Measurements from ENCODE around the gene PTPRD.
"Not testable (repeated sequence)": the region's sequence is repeated elsewhere in the genome, so short reads cannot be mapped to it uniquely, and the experiment has no call there.

The PTPRD gene

DNA sequence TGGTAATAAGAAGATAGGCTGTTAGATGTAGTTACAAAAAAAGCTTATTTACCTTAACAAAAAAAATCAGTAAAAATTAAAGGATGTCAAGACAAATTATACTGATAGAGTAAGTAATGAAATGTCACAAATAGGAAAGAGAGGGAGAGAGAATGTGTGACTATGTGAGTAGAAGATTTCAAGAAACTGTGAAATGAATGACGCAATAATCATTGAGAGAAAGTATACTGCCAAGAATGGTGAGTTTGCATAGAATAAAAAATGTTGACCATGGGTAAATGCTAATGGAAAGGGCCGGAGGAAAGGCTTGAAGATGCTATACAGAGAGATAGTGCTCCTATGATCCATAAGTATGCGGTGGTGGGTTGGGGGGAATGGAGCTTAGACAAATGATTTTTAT, 100.7 kb downstream of the PTPRD start:
- no peak for DNase-seq (ENCODE audit: low read depth, low spot score)
- H3K27ac ChIP-seq, result no peak overlapping the region

DNA sequence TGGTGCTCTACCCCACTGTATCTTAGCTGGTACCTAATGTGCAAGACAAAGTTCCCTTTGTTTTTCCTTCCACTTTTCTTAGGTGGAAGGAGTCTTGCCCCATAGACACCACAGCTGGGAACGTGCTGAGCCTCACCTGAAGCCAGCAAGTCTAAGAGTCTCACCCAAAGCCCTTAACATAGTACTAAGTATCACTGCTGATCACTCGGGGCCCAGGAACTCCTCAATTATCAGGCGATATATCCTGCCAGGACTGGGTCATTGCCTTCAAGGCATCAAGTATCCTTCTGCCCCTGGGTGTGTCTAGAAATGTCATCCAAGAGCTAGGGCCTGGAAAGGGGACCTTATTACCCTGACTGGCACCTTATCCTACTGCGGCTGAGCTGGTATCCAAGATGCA, 123.9 kb downstream of the PTPRD start:
- DNase-seq (ENCODE audit: low read depth, low spot score), result no peak
- H3K27ac ChIP-seq, result no peak overlapping the region

DNA sequence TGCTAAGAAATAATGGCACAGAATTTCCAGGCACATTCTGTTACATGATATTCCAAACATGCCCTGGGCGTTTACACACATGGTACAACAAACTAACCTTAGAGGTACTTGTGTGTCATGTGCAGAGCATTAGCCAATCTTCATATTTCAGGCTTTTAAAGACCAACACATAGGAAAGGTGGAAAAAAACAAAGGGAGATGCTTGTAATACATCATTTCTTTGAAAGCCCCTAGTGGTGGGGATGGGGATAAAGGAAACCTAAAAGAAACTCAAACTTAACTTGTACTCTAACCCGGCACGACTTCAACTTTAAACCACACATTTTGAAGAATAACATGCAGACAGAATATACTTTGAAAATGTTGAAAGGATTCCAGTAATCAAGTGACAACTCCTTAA, 133.6 kb downstream of the PTPRD start:
- DNase-seq (ENCODE audit: low read depth, low spot score), result no peak

DNA sequence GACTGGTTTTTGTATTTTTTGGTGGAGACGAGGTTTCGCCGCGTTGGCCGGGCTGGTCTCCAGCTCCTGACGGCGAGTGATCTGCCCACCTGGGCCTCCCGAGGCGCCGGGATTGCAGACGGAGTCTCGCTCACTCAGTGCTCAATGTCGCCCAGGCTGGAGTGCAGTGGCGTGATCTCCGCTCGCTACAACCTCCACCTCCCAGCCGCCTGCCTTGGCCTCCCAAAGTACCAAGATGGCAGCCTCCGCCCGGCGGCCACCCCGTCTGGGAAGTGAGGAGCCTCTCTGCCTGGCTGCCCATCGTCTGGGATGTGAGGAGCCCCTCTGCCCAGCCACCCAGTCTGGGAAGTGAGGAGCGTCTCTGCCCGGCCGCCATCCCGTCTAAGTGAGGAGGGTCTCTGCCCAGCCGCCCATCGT, 163.6 kb downstream of the PTPRD start:
- not testable (repeated sequence) for DNase-seq (ENCODE audit: low read depth, low spot score)

More for the DNA sequence above, 133.6 kb downstream of the PTPRD start:
- no peak overlapping the region for H3K27ac ChIP-seq

DNA sequence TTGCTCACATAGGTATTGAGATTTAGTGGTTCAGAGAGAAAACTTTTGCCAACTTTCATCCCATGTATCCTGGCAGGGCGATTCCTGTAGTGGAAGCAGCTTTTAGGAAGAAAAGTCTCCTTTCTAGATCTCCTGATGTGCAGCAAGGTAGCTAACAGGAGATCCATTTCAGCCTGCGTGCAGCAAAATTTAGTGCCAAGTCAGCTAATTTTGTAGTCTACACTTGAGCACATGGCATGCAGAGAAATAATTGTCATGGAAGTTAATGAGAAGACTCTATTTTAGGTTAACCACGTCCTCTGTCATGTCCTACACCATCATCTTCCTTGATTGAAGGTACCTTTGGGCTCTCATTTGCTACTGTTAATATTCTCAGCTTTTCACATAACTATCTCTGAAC, 165.8 kb downstream of the PTPRD start:
- H3K27ac ChIP-seq, result no peak overlapping the region
- DNase-seq (ENCODE audit: low read depth, low spot score), result no peak

More for the DNA sequence above, 163.6 kb downstream of the PTPRD start:
- not testable (repeated sequence) for H3K27ac ChIP-seq

DNA sequence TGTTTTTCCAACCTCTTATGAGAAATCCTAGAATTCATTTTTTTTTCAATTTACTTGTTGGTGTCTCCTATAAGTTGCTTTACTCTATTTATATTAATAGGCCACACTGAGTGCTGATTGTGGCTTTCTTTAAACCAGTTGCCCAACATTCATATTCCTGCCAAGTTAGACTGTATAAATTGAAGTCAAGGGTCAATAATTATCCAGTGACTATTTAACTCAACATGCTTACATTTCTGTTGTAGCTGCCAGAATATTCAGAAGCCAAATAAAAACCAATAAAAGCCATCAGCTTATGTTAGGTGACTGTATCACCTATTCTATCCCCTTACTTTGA, 169.0 kb downstream of the PTPRD start:
- no peak for DNase-seq (ENCODE audit: low read depth, low spot score)
- H3K27ac ChIP-seq, result no peak overlapping the region

DNA sequence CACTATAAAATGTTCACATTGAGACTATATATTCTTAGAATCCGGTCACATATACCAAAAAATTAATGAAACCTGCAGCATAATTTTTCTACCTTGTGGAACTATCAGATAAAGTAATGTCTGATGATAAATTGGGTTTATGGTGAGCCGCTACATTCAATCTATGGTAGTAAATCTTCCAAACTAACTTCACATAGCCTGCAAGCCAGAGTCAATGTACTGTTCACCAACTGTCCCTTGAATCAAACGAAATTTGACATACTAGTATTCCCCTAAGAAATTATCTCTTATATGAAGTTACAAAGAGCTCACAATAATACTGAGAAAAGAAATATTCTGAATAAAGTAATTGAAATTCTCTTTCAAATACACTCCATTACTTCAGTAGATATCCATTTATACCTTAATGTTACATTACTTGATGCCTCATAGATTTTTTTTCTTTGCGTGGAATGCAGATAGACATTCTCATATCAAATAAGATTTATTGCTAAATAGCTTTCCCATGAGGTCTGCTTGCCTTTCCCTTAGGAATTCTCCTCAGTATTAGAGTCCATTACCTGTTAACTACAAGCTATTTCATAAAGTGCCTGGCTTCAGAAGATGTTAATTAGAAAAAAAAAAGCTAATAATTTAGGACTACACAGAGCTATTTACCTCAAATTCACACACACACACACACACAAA, 169.5 kb downstream of the PTPRD start:
- H3K27ac ChIP-seq, result no peak overlapping the region
- DNase-seq (ENCODE audit: low read depth, low spot score), result no peak

DNA sequence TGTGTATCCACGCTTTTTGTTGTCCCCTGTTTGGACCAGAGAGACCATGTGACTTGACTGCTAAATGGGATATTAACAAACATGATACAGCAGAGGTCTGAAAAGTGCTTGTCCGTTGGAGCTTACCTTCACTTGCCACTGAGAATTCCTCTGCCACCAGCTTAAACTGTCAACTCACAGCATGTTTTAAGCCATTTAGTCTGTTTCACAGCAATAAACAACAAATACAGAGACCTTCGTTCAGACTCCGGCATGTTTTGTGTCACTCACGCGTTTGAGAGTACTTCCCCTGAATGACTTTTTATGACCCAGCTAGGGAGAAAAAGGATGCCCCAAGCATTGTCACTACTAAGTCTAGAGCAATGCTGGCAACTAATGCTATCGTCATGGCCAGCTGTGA, 173.8 kb downstream of the PTPRD start:
- no peak overlapping the region for H3K27ac ChIP-seq
- no peak for DNase-seq (ENCODE audit: low read depth, low spot score)

DNA sequence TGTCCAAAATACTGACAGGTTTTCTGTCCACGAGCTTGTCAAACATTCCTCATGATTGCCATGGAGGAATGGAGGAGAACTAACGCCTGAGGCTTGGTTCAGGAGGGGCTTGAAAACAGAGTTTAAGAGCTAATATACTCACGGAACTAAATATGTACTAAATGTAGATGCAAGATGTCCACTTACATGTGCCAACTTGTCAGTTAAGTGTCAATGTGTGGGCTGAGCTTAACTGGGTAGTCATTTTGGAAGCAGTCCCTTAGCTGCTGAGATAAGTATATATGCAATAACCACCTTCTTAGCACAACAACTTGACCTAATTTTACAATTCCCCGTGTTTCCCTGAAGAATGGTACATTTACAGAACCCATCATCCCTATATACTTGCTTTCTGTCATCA, 176.0 kb downstream of the PTPRD start:
- DNase-seq (ENCODE audit: low read depth, low spot score), result no peak
- H3K27ac ChIP-seq, result no peak overlapping the region

DNA sequence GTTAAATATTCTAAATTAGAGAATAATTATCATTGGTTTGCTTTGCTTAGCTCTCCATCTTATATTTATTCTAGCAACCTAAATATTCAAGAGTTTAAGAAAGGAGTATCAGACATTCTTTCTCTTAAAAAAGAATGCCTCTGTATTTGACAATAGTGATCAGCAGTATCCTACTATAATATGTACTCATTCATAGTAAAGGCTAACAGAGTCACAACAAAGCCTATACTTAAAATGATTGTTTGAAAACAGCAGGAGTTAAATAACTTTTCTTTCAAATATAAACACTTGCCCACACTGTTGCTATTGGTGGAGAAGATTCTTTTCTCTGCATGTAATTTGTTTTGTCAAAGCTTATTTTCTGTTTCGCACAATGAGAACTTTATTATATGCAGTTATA, 178.4 kb downstream of the PTPRD start:
- no peak for DNase-seq (ENCODE audit: low read depth, low spot score)
- H3K27ac ChIP-seq, result no peak overlapping the region

DNA sequence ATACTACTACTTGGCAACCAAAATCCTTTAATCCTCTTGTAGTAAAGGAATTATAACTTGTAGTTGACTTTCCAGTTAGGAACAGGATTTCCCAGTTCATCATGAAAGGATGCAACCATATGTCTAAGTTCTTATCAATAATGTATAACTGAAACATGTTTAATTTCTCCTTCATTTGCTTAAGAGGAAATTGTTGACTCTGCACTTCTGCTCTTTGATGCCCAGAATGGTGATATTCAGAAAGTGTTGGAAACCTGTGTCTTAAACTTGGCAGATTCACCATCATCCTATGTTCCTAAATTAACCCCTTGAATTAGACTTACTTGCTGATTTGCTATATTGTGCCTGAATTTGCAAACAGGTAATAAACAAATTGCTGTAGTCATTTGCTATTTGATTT, 201.5 kb downstream of the PTPRD start:
- DNase-seq (ENCODE audit: low read depth, low spot score), result no peak
- H3K27ac ChIP-seq, result no peak overlapping the region

DNA sequence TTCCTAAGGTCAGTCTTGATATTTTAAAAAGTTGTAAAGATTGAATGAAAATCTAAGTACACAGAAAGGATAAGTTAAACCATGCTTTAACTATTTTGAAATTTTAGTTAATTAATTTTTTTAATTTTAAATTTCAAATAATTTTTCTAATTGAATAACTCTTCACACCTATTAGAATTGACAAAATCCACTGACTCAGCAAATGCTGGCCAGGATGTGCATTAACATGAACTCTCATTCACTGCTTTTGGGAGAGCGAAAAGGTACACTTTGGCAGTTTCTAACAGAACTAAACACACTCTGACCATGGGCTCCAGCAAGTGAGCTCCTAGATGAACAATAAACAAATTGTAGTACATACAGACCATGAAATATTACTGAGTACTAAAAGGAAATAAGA, 209.5 kb downstream of the PTPRD start:
- DNase-seq (ENCODE audit: low read depth, low spot score), result no peak
- H3K27ac ChIP-seq, result no peak overlapping the region

DNA sequence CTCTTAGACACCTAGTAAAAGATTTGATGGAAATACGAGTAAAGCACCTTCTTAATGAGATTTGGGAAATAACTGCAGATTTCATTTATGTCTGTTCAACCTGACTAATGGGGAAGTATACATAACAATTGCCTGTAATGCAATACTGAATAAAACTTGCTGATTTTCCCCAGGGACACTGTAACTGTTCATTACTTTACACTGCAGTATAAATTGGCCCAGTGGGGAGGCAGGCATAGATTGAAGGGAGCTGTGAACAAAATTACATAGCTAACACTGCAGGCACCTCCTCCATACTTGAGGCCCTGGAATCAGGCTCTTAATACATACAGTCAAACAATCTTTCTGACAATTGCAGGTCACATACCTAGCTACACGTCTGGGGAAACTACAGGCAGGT, 216.2 kb downstream of the PTPRD start:
- no peak for DNase-seq (ENCODE audit: low read depth, low spot score)
- H3K27ac ChIP-seq, result no peak overlapping the region

DNA sequence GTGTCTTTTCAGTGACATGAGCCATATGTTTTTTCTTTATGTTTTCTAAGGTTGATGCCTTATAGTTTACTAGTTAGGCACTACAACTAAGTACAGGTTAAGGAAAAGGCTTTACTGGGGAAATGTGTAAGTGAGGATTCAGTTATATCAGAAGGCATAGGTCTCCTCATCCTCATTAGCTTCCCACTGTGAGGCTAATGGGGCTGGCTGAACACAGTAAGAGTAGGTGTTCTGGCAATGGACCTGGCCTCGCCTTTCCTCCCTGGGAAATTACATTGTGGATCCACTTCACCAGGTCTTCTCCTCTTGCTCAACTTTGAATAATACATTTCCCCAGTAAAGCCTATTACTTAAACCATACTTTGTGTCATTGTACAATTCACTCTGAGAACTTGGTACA, 225.5 kb downstream of the PTPRD start:
- no peak for DNase-seq (ENCODE audit: low read depth, low spot score)
- no peak overlapping the region for H3K27ac ChIP-seq

DNA sequence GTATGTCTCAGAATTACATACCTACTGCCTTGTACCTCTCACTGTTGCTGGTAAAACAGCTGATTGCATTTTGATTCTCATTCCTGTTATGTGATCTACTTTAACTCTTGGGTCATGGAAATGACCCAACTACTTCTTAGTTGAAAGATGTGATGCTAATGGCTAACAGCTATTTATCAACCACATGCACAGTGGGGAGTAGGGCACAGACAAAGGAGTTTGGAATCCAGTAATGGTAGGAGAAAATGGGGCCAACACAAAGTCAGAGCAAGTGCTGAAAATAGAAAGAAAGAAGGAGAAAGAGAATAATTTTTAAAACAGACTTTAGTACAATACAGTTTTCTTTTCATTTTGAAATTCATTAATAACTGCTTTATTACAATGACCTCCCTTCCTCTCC, 241.0 kb downstream of the PTPRD start:
- DNase-seq (ENCODE audit: low read depth, low spot score), result no peak
- H3K27ac ChIP-seq, result no peak overlapping the region

DNA sequence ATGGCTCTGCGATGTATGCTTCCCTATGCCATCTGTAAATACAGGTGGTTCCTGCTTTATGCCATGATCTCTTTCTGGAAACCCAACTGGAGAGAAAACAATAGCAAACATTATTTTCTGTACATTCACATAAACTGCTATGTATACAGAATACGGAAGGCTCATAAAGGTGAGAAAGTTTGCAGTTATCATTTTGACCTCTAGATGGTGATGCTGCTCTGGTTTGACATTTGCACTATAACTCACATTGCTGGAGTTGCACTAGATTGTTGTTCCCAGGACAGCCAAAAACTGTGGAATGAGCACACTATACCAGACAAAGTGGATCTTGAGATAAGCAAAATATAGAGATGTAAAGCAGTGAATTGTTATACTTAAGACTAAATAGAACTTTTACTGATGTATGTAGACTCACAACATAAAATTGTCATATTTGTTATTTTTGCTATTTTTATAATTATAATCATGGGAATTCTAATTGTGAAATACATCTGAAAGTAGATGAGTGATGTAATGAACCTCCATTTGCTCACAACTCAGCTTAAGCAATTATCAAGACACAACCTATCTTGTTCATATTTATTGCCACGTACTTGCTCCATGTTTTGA, 246.5 kb downstream of the PTPRD start:
- H3K27ac ChIP-seq, result no peak overlapping the region
- peak; percentile 0 for DNase-seq (ENCODE audit: low read depth, low spot score)

DNA sequence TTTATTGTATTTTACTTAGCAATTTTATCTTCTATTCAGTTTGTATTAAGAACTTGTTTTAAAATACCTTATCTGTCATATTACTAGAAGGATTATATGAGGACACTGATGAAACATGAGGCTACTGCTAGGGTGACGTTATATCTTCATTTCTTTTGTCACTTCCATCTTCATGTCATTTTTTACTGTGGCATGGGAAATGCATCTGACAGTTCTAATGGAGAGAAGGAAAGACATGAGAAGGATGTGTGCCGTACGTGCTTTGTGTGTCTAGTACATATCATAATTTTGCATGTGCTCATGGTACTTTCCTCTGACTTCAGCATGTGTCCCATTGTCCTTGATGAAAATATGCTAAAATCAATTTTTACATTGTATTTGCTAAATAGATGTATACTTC, 258.2 kb downstream of the PTPRD start:
- DNase-seq (ENCODE audit: low read depth, low spot score), result no peak

DNA sequence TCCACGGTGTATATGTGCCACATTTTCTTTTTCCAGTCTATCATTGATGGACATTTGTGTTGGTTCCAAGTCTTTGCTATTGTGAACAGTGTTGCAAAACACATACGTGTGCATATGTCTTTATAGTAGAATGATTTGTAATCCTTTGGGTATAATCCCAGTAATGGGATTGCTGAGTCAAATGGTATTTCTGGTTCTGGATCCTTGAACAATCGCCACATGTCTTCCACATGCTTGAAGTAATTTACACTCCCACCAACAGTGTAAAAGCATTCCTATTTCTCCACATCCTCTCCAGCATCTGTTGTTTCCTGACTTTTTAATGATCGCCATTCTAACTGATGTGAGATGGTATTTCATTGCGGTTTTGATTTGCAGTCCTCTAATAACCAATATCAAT, 267.2 kb downstream of the PTPRD start:
- H3K27ac ChIP-seq, result not testable (repeated sequence)

More for the DNA sequence above, 258.2 kb downstream of the PTPRD start:
- no peak overlapping the region for H3K27ac ChIP-seq

DNA sequence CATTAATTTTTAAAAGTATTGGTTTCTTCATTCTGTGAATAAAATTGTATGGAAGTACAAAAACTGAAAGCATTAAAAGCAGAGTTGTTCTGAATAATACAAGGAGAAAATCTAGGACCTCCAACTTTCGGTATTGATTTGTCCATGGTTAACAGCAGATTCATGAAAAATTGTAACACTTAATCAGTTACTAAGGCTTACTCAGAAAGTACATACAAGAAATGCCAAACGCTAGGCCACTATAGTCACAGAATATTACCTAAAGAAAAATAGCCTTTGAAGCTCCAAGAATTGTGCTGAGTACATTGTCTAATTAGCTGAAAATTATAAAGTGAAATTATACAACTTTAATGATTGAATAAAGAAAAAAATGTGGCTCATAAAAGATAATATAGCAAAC, 271.7 kb downstream of the PTPRD start:
- no peak for DNase-seq (ENCODE audit: low read depth, low spot score)
- no peak overlapping the region for H3K27ac ChIP-seq

More for the DNA sequence above, 267.2 kb downstream of the PTPRD start:
- not testable (repeated sequence) for DNase-seq (ENCODE audit: low read depth, low spot score)

DNA sequence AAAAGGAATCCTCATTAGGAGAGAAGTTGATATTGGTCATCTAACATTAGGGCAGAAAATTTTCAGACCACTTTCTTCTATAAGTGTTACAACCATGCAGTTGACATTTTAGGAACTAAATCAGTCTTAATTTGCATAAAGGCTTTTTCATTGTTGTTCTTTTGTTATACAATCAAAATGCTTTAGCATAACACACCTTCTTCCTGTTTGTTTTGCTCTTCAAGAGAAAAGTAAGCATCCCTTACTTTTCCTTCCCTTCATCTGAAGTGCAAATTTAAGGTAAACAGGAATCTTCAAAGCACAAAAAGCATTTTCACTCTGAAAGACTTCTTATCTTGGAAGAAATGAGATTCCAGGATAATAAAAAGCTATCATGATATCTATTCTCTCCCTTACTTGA, 273.6 kb downstream of the PTPRD start:
- no peak for DNase-seq (ENCODE audit: low read depth, low spot score)
- no peak overlapping the region for H3K27ac ChIP-seq

DNA sequence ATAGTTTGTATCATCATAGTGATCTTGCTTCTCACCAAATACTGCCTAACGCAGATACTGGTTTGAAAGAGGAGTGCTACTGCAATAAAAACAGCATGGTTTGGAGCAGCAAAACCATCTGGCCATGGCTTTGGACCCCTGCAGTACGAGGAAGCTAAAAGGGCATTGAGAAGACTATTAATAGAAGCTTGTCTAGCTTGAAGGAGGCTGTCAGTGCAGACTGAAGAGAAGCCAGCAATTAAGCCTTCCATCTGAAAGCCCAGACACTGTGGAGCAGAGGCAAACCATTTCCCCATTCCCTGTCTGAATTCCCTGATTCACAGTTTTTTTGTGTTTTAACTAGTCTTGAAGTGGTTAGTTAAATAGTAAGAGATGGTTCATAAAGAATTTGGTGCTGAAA, 281.6 kb downstream of the PTPRD start:
- no peak overlapping the region for H3K27ac ChIP-seq

DNA sequence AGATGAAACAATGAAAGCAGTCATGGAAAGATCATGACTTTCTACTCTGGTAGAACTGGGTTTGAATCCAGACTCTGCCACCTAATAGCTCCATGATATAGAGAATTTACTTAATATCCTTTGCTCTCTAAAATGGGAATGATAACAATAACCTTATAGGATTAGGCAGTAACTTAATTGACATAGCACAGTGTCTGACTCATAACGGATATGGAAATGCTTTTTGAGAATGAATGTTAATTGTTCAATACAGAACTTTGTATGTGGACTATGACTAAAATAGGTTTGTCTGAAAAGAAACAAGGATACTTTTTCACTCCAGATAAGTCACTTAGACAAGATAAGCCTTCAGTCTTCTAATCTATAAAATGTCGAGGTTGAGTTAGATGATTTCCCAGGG, 330.7 kb downstream of the PTPRD start:
- no peak for DNase-seq (ENCODE audit: low read depth, low spot score)
- no peak overlapping the region for H3K27ac ChIP-seq

More for the DNA sequence above, 281.6 kb downstream of the PTPRD start:
- no peak for DNase-seq (ENCODE audit: low read depth, low spot score)
